Spleen (tissue), 11 donors: Measurements from ENCODE around the gene TNFRSF12A. TPM values are rescaled to one million over a fixed set of nuclear protein-coding genes. Genes with fewer than 3 reads are reported as not detected.

Experiments used
- DNase-seq: peaks from one replicate; pipeline ENCODE4 v3.0.0-alpha.2; 2020
- H3K27ac ChIP-seq, 8 donors: fragments of 200-600 bp; sonication (generic) in 7 of 8; 1 replicate in 4 of 8; 2 replicates in 4 of 8; pipeline versions ENCODE4 v1.5.0 to v1.8.0; 2016 to 2021; ENCODE audit warnings: inconsistent platforms in 4 of 8, mild to moderate bottlenecking in 4 of 8, moderate library complexity in 1 of 8
- H3K27me3 ChIP-seq, 7 donors: fragments of 200-600 bp; sonication (generic) in 6 of 7; replicated peaks in 1 of 7; 1 replicate in 4 of 7; 2 replicates in 3 of 7; pipeline versions ENCODE4 v1.5.0 to v1.8.0; 2016 to 2021; ENCODE audit warnings: inconsistent platforms in 3 of 7, mild to moderate bottlenecking in 1 of 7
- H3K36me3 ChIP-seq, 6 donors: fragments of 200-600 bp; sonication (generic) in 5 of 6; 1 replicate in 4 of 6; 2 replicates in 2 of 6; pipeline versions ENCODE4 v1.5.0 to v1.8.0; 2016 to 2021; ENCODE audit warnings: inconsistent platforms in 2 of 6
- H3K4me1 ChIP-seq, 6 donors: fragments of 200-600 bp; sonication (generic) in 5 of 6; 1 replicate in 3 of 6; 2 replicates in 3 of 6; pipeline versions ENCODE4 v1.5.0 to v1.8.0; 2016 to 2021; ENCODE audit warnings: inconsistent platforms in 3 of 6
- H3K4me3 ChIP-seq, 8 donors: fragments of 200-600 bp; sonication (generic) in 7 of 8; 1 replicate in 4 of 8; 2 replicates in 4 of 8; pipeline versions ENCODE4 v1.5.0 to v1.8.0; 2016 to 2021; ENCODE audit warnings: inconsistent platforms in 4 of 8, mild to moderate bottlenecking in 4 of 8, moderate library complexity in 2 of 8
- H3K9me3 ChIP-seq, 8 donors: fragments of 200-600 bp; sonication (generic) in 7 of 8; 1 replicate in 4 of 8; 2 replicates in 4 of 8; pipeline versions ENCODE4 v1.5.0 to v1.8.0; 2016 to 2021; ENCODE audit warnings: inconsistent platforms in 4 of 8
- CTCF ChIP-seq, 11 experiments: fragments of 200-600 bp in 7 of 11; fragments of 450-650 bp in 4 of 11; sonication (generic) in 4 of 11; IDR thresholded peaks in 8 of 11; conservative IDR thresholded peaks in 3 of 11; 1 replicate in 7 of 11; 2 replicates in 4 of 11; pipeline versions ENCODE4 v1.4.0 to v1.8.0; 2016 to 2021; ENCODE audit warnings: antibody characterized with exemption in 11 of 11, inconsistent platforms in 4 of 11, mild to moderate bottlenecking in 1 of 11
- POLR2A ChIP-seq, 3 donors: fragments of 450-650 bp; IDR thresholded peaks; one replicate each; pipeline ENCODE4 v1.5.1; 2017; ENCODE audit warnings: antibody characterized with exemption in 3 of 3, mild to moderate bottlenecking in 1 of 3
- POLR2AphosphoS5 ChIP-seq, 3 donors: sonication (generic); formaldehyde crosslinking; IDR thresholded peaks; one replicate each; pipeline ENCODE4 v1.5.1; 2017; ENCODE audit warnings: antibody characterized with exemption in 3 of 3
- WGBS, 5 donors: extraction: QIAGEN DNeasy Blood & Tissue Kit in 3 of 5; methylation state at CpG; one replicate each; pipeline versions ENCODE4 v1.1.5 to v1.1.7; 2013 to 2018; 5-methylcytosine and 5-hydroxymethylcytosine counted together
- intact Hi-C: fragments of 100-400 bp; cut with DNase I; formaldehyde crosslinking; loops from one replicate; pipeline ENCODE4 v1.15.0; 2023; ENCODE audit warnings: low total_unique reads
- polyA plus RNA-seq, 3 donors: library from polyadenylated mRNA; stranded (reverse); fragments of 200-250 nt; gene quantifications; one replicate each; pipeline ENCODE4 v1.2.1, GENCODE V29; 2013
- total RNA-seq, 7 donors: library from RNA; depleted of rRNA in 3 of 7; stranded (reverse); fragments of >200 nt in 3 of 7; fragmentation: NEBNext Ultra II Directional in 4 of 7; extraction: Animal tissue kit (Norgen Biotek cat#: 25700) in 4 of 7; gene quantifications; one replicate each; pipeline versions ENCODE4 v1.1.0 to v1.2.1, GENCODE V29; 2016 to 2021
- donor health status: healthy with polysubstance abuse.
- donor health status: DM: no; HTN: no; CAD: no; lungs with moderate emphysema.
- donor health status: DM: no; HTN: no; CAD: no.
- donor health status: Bipolar disorder and iron deficiency.
- donor health status: healthy.
- donor health status: DM: no; HTN: no; CAD: no.
- donor health status: DM: yes; HTN: yes; CAD: no.

Gene TNFRSF12A
- total and polyA plus RNA-seq, 10 donors = 2.0 to 26.1 (median 8.0) TPM

- TF ChIP-seq POLR2A (IDR thresholded peaks at IDR 0.05) (no peak), POLR2AphosphoS5 (IDR thresholded peaks at IDR 0.05) (no peak), CTCF (IDR thresholded peaks at IDR 0.05 in 8 of 11, conservative IDR thresholded peaks at IDR 0.05 in 3 of 11) (no peak)
- H3K27ac ChIP-seq = peak overlapping the region in 7 of 8 donors; percentile 69 to 95 (median 81)
- intact Hi-C loops = no loop called here
- peaks cover 17 to 82% (median 28%) of the 10 kb centered on the region in 6 donors for H3K4me1 ChIP-seq
- WGBS, 5 donors = 1 to 3% (median 2%) methylated on average over 21 to 54 of the region's 54 CpGs
- peak overlapping the region; percentile 38 to 84 (median 60) for H3K4me3 ChIP-seq
- H3K9me3 ChIP-seq = no peaks in the 10 kb centered on the region
- H3K27me3 ChIP-seq = peaks cover 0 to 87% (median 57%) of the 10 kb centered on the region in 7 donors
- DNase-seq = peak; percentile 86
- peaks cover 0 to 11% (median 0%) of the 10 kb centered on the region in 6 donors for H3K36me3 ChIP-seq
Measured at GRCh38 chr16:3046641-3047386, 26.6 kb downstream of the TNFRSF12A start.

GRCh38 chr16:3047387-3047720, 27.2 kb downstream of the TNFRSF12A start:
- no peak for DNase-seq
- peaks cover 0 to 82% (median 57%) of the 10 kb centered on the region in 7 donors for H3K27me3 ChIP-seq
- no peaks in the 10 kb centered on the region for H3K9me3 ChIP-seq
- H3K36me3 ChIP-seq = peaks cover 0 to 11% (median 0%) of the 10 kb centered on the region in 6 donors
- H3K27ac ChIP-seq = peak overlapping the region in 7 of 8 donors; percentile 69 to 95 (median 81)
- intact Hi-C loops = no loop called here
- peak in 1 of 3 donors; percentile 64 for TF ChIP-seq POLR2AphosphoS5 (IDR thresholded peaks at IDR 0.05)
- TF ChIP-seq CTCF (IDR thresholded peaks at IDR 0.05 in 8 of 11, conservative IDR thresholded peaks at IDR 0.05 in 3 of 11) = no peak
- H3K4me3 ChIP-seq = peak overlapping the region in 6 of 8 donors; percentile 6 to 84 (median 60)
- peaks cover 17 to 87% (median 28%) of the 10 kb centered on the region in 6 donors for H3K4me1 ChIP-seq
- 12 to 24% (median 19%) methylated on average over 2 to 13 of the region's 13 CpGs for WGBS, 5 donors

- Histone ChIP-seq H3K4me3 (peak overlapping the region in 4 of 8 donors; percentile 17 to 84 (median 44)), H3K27me3 (peaks cover 0 to 55% (median 31%) of the 10 kb centered on the region in 7 donors), H3K4me1 (peaks cover 20 to 83% (median 31%) of the 10 kb centered on the region in 6 donors), H3K9me3 (no peaks in the 10 kb centered on the region), H3K27ac (peak overlapping the region in 7 of 8 donors; percentile 51 to 95 (median 81)), H3K36me3 (peaks cover 0 to 20% (median 0%) of the 10 kb centered on the region in 6 donors)
- intact Hi-C loops = loop anchor here (10.0 kb wide), 1 partner anchor 115 kb away; no protein-coding TSS in a partner anchor
- TF ChIP-seq POLR2AphosphoS5 (IDR thresholded peaks at IDR 0.05) (peak; percentile 11 to 75 (median 50)), CTCF (IDR thresholded peaks at IDR 0.05 in 8 of 11, conservative IDR thresholded peaks at IDR 0.05 in 3 of 11) (no peak), POLR2A (IDR thresholded peaks at IDR 0.05) (no peak)
- WGBS, 5 donors = 83 to 85% (median 84%) methylated on average over 24 to 26 of the region's 26 CpGs
- DNase-seq = no peak
Measured at GRCh38 chr16:3049921-3050481, 29.8 kb downstream of the TNFRSF12A start.

DNA sequence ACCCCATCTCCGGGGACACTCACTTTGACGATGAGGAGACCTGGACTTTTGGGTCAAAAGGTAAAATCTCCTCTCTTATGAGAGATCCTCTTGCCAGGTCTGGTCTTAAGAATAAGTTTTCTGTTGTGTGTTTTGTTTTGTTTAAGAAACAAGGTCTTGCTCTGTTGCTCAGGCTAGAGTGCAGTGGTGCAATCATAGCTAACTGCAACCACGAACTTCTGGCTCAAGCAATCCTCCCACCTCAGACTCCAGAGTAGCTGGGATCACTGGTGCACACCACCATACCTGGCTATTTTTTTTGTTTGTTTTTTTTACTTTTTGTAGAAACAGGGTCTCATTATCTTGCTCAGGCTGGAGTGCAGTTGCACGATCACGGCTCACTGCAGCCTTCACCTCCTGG, 30.3 kb downstream of the TNFRSF12A start:
- 67 to 73% (median 71%) methylated on average over 5 of the region's 5 CpGs for WGBS, 5 donors
- H3K4me1 ChIP-seq = peaks cover 20 to 83% (median 31%) of the 10 kb centered on the region in 6 donors
- TF ChIP-seq POLR2AphosphoS5 (IDR thresholded peaks at IDR 0.05) (no peak), POLR2A (IDR thresholded peaks at IDR 0.05) (no peak), CTCF (IDR thresholded peaks at IDR 0.05 in 8 of 11, conservative IDR thresholded peaks at IDR 0.05 in 3 of 11) (no peak)
- H3K27ac ChIP-seq = peak overlapping the region in 7 of 8 donors; percentile 51 to 95 (median 81)
- H3K4me3 ChIP-seq = peak overlapping the region in 3 of 8 donors; percentile 26 to 84 (median 63)
- H3K36me3 ChIP-seq = peaks cover 0 to 24% (median 0%) of the 10 kb centered on the region in 6 donors
- intact Hi-C loops = loop anchor here (10.0 kb wide), 1 partner anchor 114 kb away; no protein-coding TSS in a partner anchor
- H3K9me3 ChIP-seq = no peaks in the 10 kb centered on the region
- peaks cover 0 to 50% (median 26%) of the 10 kb centered on the region in 7 donors for H3K27me3 ChIP-seq
- no peak for DNase-seq
